GM13976 (cell line): Measurements from ENCODE around the gene SLC35F3.

Source experiments
- DNase-seq: peaks from one replicate; pipeline ENCODE4 v3.0.0; 2012; ENCODE audit warnings: low spot score
- CTCF ChIP-seq: IDR thresholded peaks from 2 replicates; pipeline ENCODE4 v1.5.1; 2012; ENCODE audit warnings: borderline replicate concordance, mild to moderate bottlenecking; ENCODE audit not compliant: insufficient read depth; ENCODE audit errors: extremely low read depth, missing control alignments, control extremely low read depth
- in situ Hi-C: fragments of 300-500 bp; cut with MboI; formaldehyde crosslinking; loops from one replicate; pipeline ENCODE4 v1.12.0; 2022; ENCODE audit warnings: low sequenced_read_pairs, mixed read lengths, inconsistent platforms; ENCODE audit not compliant: unreplicated experiment

Gene SLC35F3

GRCh38 chr1:234292548-234292947 lies 388.1 kb downstream of the SLC35F3 start:
- TF ChIP-seq CTCF, result no peak
- in situ Hi-C loops, result no loop called here
- DNase-seq, result no peak

- TF ChIP-seq CTCF, result no peak
- no peak for DNase-seq
- in situ Hi-C loops, result no loop called here
Measured at GRCh38 chr1:234294109-234294817, 389.8 kb downstream of the SLC35F3 start.

- DNase-seq, result no peak
- in situ Hi-C loops, result no loop called here
- TF ChIP-seq CTCF, result no peak
Measured at GRCh38 chr1:234295068-234295467, 390.6 kb downstream of the SLC35F3 start.

GRCh38 chr1:234295626-234296025 lies 391.1 kb downstream of the SLC35F3 start:
- in situ Hi-C loops, result no loop called here
- DNase-seq, result no peak
- no peak for TF ChIP-seq CTCF

- TF ChIP-seq CTCF, result no peak
- in situ Hi-C loops, result no loop called here
- no peak for DNase-seq
Measured at GRCh38 chr1:234296496-234296895, 392.0 kb downstream of the SLC35F3 start.

- TF ChIP-seq CTCF, result no peak
- DNase-seq, result no peak
- in situ Hi-C loops, result no loop called here
Measured at GRCh38 chr1:234297668-234298067, 393.2 kb downstream of the SLC35F3 start.
